OCI-M1 (cell line): Measurements from ENCODE around the gene DNAH2.
"Not testable (repeated sequence)": the region's sequence is repeated elsewhere in the genome, so short reads cannot be mapped to it uniquely, and the experiment has no call there.

ENCODE experiments used
- DNase-seq: peaks from one replicate; lab custom pipeline; 2025; lab: John Stamatoyannopoulos, UW

Gene DNAH2

DNA sequence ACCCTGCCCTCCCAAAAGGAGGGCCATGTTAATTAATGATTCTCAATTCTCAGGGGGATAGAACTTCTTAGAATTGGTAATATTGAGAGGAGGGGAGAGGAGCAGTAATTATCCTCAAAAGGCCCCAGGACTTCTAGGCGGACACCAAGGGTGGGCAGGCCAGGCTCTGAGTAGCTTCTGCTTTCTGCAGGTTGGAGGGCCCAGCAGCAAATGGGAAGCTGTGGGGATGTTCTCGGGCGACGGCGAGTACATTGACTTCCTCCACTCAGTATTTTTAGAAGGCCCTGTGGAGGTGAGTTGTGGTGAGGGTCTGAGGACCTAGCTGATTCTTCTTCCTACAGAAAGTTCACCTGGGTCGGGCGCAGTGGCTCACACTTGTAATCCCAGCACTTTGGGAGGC lies 57.5 kb downstream of the DNAH2 start:
- DNase-seq = no peak

DNA sequence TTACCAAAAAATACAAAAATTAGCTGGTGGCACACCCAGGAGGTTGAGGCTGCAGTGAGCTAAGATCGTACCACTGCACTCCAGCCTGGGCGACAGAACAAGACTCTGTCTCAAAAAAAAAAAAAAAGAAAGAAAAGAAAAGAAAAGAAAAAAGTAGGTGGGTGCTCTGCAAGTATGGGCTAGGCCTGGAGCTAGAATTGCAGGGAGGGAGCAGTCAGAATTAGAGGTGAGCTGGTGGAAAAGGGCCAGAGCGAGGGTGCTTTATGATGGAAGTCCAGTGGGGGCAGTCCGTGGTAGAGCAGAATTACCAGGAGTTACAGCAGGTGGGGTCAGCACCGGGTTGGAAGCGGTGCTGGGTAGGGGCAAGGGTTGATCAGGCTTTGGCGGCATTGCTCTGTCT lies 59.5 kb downstream of the DNAH2 start:
- no peak for DNase-seq

DNA sequence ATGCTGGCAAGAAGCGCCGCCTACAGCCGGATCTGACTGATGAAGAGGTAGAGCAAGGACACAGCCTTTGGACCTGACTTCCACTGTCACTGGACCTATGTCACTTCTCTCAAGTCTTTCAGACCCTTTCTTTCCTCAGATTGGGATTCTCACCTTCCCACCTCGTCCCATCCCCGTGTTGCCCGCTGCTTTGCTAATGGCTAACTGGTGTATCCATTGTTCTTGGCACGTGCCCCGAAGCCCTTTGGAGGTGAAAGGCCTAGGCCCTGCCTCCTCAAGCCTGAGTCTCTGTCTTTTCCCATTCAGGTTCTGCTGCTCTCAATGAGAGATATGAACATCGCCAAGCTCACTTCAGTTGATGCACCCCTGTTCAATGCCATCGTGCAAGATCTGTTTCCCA lies 63.2 kb downstream of the DNAH2 start:
- no peak for DNase-seq

DNA sequence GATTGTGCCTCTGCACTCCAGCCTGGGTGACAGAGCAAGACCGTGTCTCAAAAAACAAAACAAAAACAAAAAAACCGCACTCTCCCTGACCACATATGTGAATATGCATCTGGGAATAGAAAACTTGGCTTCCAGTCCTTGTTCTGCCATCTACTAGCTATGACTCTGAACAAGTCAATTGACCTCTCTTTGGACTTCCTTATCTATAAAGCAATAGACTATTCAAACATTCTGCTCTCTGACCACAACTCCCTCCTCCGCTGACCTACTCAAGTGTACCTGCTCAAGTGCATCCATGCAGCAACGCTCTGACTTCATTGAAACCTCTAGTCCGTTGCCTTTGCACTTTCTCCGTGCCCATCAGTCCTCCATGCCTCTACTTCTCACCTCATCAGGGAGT lies 63.9 kb downstream of the DNAH2 start:
- no peak for DNase-seq

DNA sequence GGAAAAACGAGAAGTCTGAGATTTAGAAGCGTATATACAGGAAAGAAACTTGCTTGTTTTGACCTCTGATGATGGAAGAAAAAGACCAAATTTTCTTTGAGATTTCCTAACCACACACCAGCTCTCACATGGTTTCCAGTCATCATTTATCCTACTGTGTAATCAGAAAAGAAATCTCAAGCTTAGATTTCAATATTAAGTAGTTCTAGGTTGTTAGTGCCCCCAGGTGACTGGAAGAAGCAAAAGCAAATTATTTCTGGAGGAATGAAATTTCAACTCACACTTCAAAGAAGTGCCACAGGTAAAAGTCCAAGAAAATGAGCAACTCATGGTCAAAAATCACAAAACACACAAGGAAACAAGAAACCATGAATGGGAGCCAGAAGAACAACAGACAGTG lies 64.7 kb downstream of the DNAH2 start:
- no peak for DNase-seq

DNA sequence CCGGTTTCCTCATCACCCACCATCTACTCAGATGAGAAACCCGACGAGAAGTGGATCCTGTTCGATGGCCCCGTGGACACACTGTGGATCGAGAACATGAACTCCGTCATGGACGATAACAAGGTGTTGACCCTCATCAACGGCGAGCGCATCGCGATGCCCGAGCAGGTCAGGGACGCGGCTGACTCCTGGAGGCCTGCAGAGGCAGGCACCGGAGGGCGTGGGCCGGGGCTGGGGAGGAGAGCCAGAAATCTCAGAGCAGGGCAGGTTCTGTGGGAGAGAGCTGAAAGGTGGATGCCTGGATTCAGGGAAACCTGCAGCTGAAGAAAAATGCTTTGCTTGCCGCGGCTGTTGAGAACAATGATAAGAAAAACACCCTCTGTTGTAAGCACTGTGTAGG lies 69.3 kb downstream of the DNAH2 start:
- no peak for DNase-seq

DNA sequence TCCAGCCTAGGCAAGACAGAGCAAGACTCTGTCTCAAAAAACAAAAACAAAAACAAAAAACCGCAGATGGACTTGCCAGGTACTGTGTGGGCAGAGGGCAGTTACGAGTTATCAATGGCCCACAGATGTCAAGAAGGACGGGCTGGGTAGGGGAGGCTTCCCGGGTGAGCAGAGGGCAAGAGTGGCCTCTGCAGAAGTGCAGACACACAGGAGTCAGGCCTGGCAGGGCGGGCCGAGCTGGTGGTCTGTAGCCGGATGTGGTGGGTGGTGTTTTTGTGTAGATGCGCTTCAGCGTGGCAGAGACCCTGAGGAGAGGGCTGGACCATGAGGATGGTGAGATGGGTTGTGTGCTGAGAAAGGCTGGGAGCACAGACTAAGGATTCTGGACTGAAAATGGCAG lies 71.6 kb downstream of the DNAH2 start:
- no peak for DNase-seq

DNA sequence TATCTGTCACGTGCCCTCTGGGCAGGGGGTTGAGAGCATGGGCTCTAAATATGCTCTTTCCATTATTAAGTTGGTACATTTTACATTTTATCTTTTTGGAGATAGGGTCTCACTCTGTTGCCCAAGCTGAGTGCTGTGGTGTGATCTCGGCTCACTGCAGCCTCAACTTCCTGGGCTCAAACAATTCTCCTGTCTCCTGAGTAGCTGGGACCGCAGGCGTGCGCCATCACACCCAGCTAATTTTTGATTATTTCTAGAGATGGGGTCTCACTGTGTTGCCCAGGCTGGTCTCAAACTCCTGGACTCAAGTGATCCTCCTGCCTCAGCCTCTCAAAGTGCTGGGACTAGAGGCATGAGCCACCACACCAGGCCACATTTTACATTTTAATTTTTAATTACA lies 72.6 kb downstream of the DNAH2 start:
- no peak for DNase-seq

DNA sequence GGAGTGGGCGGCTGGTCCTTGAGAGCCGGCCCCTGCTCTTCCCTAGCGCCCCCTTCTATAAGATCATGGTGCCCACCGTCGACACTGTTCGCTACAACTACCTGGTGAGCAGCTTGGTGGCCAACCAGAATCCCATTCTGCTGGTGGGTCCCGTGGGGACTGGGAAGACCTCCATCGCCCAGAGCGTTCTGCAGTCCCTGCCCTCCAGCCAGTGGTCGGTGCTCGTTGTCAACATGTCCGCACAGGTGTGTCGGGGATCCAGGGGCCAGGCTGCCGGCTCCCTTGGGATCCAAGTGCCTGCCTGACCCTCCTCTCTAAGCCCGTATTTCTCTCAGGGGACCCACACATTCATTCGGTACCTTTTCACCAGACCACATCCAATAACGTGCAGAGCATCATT lies 75.1 kb downstream of the DNAH2 start:
- DNase-seq = no peak

DNA sequence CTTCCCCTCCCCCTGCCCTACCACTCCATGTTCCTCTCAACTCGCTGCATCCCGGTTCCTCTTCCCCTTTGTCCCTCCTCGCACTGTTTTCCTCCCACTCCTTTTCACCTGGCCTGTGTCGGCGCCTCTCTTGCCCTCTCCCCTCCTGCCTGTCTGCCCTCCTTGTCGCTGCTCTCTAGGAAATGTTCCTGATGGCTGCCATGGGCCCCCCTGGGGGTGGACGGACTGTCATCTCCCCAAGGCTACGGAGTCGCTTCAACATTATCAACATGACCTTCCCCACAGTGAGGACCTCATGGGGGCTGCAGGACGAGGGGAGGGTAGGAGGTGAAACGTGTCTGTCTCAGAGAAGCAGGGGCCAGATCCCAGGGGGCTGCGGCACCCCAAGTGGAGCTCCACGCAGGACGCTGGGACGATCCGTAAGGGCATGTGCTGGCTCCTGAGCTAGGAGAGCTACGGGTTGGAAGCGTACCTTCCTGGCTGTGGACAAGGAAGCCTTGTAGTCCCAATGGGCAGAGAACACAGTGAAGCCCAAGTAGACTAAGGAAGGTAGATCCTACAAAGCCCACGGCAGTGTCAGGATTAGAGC lies 76.6 kb downstream of the DNAH2 start:
- no peak for DNase-seq

DNA sequence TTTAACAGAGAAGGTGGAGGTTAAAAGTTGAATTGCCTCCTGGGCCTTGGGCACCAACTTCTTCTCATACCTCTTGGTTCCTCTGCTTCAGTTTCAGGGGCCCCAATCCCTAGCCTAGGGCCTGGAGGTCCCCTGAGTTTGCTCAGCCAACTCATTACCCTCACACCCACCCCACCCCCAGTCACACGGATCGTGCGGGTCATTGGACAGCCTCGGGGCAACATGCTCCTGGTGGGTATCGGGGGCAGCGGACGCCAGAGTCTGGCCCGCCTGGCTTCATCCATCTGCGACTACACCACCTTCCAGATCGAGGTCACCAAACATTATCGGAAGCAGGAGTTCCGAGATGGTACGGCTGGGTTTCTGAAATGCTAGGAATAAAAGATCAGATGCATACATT lies 80.4 kb downstream of the DNAH2 start:
- no peak for DNase-seq

DNA sequence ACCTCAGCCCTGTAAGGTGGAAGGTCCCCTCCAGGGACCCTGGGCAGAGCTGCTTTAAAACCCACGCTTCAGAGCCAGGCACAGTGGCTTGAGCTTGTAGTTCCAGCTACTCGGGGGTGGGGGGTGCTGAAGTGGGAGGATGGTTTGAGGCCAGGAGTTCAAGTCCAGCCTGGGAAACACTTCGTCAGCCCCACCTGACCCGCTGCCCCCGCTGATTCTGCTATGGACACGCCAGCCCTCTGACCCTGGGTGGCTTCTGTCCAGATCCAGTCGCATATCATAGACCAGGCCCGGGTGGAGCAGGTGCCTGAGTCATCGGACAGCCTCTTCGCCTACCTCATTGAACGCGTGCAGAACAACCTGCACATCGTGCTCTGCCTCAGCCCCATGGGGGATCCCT lies 81.3 kb downstream of the DNAH2 start:
- DNase-seq = no peak

DNA sequence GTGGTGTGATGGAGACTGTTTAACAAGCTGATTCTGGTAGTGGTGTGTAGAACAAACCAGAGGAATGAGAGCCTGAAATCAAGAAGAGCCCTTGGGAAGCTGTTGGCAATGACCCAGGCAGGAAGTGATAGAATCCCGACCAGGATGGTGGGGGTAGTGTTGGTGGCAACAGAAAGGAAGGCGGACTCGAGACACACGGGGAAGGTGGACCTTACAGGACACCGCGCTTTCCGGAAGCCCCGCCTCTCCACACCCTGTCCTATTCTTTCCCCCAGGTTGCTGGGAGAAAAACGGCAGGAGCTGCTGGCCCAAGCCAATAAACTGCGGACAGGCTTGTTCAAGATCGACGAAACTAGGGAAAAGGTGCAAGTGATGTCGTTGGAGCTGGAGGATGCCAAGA lies 86.4 kb downstream of the DNAH2 start:
- DNase-seq = no peak

DNA sequence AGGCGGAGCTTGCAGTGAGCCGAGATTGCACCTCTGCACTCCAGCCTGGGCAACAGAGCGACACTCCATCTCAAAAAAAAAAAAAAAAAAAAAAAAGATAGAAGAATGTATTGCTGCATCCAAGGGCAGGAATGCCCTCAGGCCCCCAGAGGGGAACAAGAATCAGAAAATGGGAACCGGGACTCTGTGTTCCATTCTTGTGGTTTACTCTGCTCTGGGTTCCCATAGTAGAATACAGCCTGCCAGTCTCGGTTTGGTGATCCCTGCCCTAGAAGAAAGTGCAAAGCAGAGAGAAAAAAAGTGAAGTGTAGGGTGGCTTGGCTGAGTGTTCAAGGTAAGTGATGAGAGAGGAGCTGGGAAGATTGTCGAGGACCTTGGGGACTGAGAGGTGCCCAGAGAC lies 89.0 kb downstream of the DNAH2 start:
- DNase-seq = no peak

DNA sequence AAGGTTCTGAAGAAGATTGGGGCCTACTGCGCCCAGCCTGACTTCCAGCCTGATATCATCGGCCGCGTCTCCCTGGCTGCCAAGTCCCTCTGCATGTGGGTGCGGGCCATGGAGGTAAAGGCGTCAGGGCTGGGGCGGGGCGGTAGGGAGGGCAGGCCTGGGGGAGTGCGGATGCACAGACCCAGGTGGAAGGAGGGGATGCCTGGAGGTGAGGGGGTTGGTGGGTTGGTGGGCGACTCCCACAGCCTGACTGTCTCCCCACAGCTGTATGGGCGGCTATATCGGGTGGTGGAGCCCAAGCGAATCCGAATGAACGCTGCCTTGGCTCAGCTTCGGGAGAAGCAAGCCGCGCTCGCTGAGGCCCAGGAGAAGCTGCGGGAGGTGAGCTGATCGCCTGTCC lies 89.7 kb downstream of the DNAH2 start:
- no peak for DNase-seq

DNA sequence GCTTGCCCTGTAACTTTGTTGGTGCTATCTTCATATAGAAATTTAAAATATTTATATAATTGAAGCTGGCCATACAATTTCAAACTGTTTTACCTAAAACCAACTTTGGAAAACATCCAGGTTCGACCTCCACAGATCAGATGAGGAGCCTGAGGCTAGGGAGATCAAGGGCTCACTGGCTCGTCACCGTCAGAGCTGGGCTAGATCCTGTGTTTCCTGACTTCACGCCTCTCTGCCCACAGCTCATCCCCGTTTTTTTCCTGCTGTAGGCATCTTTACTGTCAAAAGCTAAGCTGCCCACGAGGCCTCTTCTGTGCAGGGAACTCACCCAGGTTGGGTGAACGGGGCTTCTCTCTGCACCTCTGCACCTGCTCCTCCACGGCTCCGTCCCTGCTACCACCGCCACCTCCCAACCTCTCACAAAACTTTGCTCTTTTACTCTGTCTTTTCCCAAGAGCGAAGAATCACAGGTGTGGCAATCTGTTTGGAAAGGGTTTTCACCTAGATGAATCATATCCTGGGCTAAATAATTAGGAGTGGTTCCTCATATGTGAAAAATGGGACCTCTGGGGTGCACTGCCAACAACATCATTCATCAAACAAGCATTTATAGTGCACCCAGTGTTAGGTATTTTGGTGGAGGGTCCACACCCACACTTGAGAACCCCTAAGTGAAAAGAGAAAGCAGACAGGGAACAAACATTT lies 91.7 kb downstream of the DNAH2 start:
- DNase-seq = no peak

DNA sequence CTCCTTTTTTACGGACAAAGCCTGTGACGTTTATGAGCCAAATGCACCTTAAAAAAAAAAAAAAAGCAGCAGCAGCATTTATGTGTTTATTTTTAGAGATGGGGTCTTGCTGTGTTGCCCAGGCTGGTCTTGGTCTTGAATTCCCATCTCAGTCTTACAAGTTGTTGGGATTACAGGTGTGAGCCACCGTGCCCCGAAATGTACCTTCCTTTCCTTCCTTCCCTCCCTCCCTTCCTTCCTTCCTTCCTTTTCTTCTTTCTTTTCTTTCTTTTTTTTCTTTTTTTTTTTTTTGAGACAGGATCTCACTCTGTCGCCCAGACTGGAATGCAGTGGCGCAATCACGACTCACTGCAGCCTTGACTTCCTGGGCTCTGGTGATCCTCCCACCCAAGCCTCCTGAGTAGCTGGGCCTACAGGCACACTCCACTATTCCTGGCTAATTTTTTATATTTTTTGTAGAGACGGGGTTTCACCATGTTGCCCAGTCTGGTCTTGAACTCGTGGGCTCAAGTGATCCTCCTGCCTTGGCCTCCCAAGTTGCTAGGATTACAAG lies 92.3 kb downstream of the DNAH2 start:
- DNase-seq = not testable (repeated sequence)

DNA sequence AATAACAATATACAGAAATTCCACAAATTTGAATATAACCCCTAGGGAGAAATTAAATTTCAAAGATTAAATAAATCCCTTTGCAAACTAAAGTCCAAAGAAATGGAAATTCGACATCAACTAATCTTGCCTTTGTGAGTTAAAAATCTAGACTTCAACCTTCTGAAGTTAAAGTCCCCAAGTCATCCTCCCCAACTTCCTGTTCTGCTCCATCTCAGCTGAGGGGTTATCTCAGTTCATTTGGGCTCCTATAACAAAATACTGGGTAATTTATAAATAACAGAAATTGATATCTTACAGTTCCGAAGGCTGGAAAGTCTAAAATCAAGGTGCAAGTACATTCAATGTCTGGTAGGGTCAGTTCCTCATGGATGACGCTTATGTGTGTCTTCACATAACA lies 93.7 kb downstream of the DNAH2 start:
- peak; percentile 9 for DNase-seq

DNA sequence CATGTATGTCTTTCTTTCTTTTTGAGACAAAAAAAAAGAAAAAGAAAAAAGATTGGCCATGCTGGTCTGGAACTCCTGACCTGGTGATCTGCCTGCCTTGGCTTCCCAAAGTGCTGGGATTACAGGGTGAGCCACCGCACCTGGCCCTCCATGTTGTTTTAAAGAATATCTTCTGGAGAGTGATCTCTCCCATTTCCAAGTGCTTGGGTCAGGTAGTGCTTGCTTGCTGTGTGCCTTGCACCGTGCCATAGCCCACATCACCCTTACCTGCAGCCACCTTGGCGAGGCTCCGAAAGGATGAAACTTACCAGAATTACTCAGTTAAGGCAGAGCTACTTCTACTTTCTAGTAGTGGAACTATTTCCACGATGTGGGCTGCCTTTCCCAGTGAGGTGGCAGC lies 97.4 kb downstream of the DNAH2 start:
- no peak for DNase-seq

DNA sequence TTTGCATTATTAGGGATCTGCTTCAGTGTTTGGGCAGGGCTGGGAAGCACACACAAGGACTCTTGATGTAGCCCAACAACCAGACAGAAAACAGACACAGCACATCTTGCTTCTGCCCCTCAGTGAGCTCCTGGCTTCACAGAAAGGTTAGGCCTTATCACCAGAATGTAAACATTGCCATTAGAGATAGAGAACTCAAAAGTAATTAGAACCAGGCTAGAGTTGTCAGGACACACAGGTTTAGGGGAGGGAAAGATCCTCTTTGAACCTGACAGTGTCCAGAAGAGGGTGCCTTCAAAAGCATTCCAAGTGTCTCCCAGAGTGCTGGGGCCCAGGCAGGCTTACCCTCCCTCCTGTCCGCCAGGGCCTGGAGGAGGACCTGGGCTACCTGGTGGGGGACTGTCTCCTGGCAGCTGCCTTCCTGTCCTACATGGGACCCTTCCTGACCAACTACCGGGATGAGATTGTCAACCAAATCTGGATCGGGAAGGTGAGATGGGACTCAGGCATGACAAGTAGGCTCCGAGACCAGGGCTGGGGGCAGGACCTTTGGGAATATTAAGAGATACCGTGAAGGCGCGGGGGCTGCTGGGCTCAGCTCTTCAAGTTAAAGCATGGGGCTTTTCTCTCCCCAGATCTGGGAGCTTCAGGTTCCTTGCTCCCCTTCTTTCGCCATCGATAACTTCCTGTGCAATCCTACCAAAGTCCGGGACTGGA lies 99.5 kb downstream of the DNAH2 start:
- no peak for DNase-seq

DNA sequence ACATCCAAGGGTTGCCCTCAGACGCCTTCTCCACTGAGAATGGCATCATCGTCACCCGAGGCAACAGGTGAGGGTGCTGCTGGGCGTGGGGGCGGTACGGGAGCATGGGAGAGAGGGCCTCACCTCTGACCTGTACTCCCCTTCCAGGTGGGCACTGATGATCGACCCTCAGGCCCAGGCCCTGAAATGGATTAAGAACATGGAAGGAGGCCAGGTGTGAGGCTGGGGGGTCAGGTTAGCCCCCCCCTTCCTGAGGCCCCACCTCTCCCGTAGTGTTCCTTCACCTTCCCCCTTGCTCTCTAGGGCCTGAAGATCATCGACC lies 100.1 kb downstream of the DNAH2 start:
- DNase-seq = no peak

DNA sequence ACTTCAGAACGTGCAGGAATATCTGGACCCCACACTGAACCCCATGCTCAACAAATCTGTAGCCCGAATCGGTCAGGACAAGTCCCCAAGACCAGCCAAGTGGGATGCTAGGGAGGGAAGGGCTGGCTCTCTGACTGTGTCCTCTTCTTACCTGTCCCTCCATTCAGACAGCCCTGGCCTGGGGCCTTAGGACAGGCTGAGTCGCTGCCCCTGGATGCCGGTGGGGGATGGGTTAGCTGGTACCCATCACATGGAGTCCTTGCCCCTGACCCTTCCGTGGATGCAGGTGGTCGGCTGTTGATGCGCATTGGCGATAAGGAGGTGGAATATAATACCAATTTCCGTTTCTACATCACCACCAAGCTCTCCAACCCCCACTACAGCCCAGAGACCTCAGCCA lies 100.5 kb downstream of the DNAH2 start:
- DNase-seq = no peak
